ENCODE measurements around the gene CCL5. TPM values are rescaled to one million over a fixed set of nuclear protein-coding genes. Genes with fewer than 3 reads are reported as not detected.

CCL5 gene
- total and polyA plus RNA-seq, 2 experiments from 2014 or later = not detected

- no peak overlapping the region for H3K27ac Mint-ChIP-seq
- H3K4me1 Mint-ChIP-seq = no peaks in the 10 kb centered on the region
- Histone ChIP-seq H3K4me3 (no peak overlapping the region), H3K79me2 (replicated peaks; ENCODE audit: insufficient read depth) (no peaks in the 10 kb centered on the region), H4K20me1 (replicated peaks; ENCODE audit: insufficient read depth) (no peaks in the 10 kb centered on the region), H3K4me2 (no peak overlapping the region), H3F3A (replicated peaks; ENCODE audit: low read depth) (no peaks in the 10 kb centered on the region), H3K4me1 (ENCODE audit: insufficient read depth) (peaks cover 4% of the 10 kb centered on the region; the same call in 1 of the 2 replicates), H3K27ac (ENCODE audit: low read depth) (no peak overlapping the region), H3K36me3 (ENCODE audit: insufficient read depth) (no peaks in the 10 kb centered on the region), H3K9me2 (ENCODE audit: insufficient read depth) (no peaks in the 10 kb centered on the region), H3K27me3 (ENCODE audit: insufficient read depth) (no peaks in the 10 kb centered on the region), H2AFZ (no peak overlapping the region)
- DNase-seq (ENCODE audit: low spot score) = no peak
- no peak for ATAC-seq
- H3K9me3 Mint-ChIP-seq = no peaks in the 10 kb centered on the region
- no peak overlapping the region for H3K4me3 Mint-ChIP-seq
- TF ChIP-seq, protein P1, sequence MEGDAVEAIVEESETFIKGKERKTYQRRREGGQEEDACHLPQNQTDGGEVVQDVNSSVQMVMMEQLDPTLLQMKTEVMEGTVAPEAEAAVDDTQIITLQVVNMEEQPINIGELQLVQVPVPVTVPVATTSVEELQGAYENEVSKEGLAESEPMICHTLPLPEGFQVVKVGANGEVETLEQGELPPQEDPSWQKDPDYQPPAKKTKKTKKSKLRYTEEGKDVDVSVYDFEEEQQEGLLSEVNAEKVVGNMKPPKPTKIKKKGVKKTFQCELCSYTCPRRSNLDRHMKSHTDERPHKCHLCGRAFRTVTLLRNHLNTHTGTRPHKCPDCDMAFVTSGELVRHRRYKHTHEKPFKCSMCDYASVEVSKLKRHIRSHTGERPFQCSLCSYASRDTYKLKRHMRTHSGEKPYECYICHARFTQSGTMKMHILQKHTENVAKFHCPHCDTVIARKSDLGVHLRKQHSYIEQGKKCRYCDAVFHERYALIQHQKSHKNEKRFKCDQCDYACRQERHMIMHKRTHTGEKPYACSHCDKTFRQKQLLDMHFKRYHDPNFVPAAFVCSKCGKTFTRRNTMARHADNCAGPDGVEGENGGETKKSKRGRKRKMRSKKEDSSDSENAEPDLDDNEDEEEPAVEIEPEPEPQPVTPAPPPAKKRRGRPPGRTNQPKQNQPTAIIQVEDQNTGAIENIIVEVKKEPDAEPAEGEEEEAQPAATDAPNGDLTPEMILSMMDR (conservative IDR thresholded peaks at IDR 0.05; ENCODE audit: low read depth in 2 of 2) = no peak
- TF ChIP-seq CREB1 (CRISPR knock-in tag; IDR thresholded peaks at IDR 0.05; ENCODE audit: low read depth) = no peak
- H3K27me3 Mint-ChIP-seq (ENCODE audit: insufficient read depth, low read depth, poor library complexity) = peaks cover 2% of the 10 kb centered on the region
- no peaks in the 10 kb centered on the region for H3K36me3 Mint-ChIP-seq (ENCODE audit: low read depth)
Observed at GRCh38 chr17:35865412-35866340, 14.5 kb downstream of the CCL5 start.

DNA sequence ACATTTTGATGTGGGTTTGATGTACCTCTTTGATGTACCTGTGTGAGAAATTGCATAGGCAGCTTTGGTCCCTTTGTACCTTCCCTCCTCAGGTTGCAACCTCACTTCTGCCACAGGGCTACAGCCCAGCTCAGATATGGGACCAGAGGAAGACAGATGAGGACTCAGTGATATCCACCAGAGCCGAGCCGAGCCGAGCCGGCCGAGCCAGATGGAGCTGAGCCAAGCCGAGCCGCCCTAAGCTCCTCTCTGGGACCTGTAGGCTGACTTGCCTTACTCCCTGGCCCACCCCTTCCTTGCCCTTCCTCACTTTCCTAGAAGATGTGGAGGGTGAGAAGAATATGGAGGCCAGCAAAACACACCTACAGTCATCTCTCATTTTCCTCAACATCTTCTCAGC, 15.3 kb downstream of the CCL5 start:
- Histone ChIP-seq H3K27ac (ENCODE audit: low read depth) (no peak overlapping the region), H3K4me1 (ENCODE audit: insufficient read depth) (peaks cover 4% of the 10 kb centered on the region; the same call in 1 of the 2 replicates), H3F3A (replicated peaks; ENCODE audit: low read depth) (no peaks in the 10 kb centered on the region), H3K4me3 (no peak overlapping the region), H3K4me2 (no peak overlapping the region), H4K20me1 (replicated peaks; ENCODE audit: insufficient read depth) (no peaks in the 10 kb centered on the region), H2AFZ (no peak overlapping the region), H3K36me3 (ENCODE audit: insufficient read depth) (no peaks in the 10 kb centered on the region), H3K9me2 (ENCODE audit: insufficient read depth) (no peaks in the 10 kb centered on the region), H3K79me2 (replicated peaks; ENCODE audit: insufficient read depth) (no peaks in the 10 kb centered on the region), H3K27me3 (ENCODE audit: insufficient read depth) (no peaks in the 10 kb centered on the region)
- ATAC-seq (no peak), DNase-seq (ENCODE audit: low spot score) (no peak)
- Mint-ChIP-seq H3K9me3 (no peaks in the 10 kb centered on the region), H3K27ac (no peak overlapping the region), H3K27me3 (ENCODE audit: insufficient read depth, low read depth, poor library complexity) (peaks cover 2% of the 10 kb centered on the region), H3K36me3 (ENCODE audit: low read depth) (no peaks in the 10 kb centered on the region), H3K4me1 (no peaks in the 10 kb centered on the region), H3K4me3 (no peak overlapping the region)
- TF ChIP-seq EZH2 (IDR thresholded peaks at IDR 0.05; ENCODE audit: low read depth, unreplicated experiment) = no peak
- TF ChIP-seq NANOG (IDR thresholded peaks at IDR 0.05; ENCODE audit: borderline replicate concordance) = no peak
- no peak for TF ChIP-seq ZNF114 (CRISPR knock-in tag; IDR thresholded peaks at IDR 0.05)
- no peak for TF ChIP-seq POLR2AphosphoS5 (IDR thresholded peaks at IDR 0.05; ENCODE audit: low read depth)
- no peak for TF ChIP-seq ZNF331 (CRISPR knock-in tag; IDR thresholded peaks at IDR 0.05; ENCODE audit: low read depth)
- TF ChIP-seq, protein P2, sequence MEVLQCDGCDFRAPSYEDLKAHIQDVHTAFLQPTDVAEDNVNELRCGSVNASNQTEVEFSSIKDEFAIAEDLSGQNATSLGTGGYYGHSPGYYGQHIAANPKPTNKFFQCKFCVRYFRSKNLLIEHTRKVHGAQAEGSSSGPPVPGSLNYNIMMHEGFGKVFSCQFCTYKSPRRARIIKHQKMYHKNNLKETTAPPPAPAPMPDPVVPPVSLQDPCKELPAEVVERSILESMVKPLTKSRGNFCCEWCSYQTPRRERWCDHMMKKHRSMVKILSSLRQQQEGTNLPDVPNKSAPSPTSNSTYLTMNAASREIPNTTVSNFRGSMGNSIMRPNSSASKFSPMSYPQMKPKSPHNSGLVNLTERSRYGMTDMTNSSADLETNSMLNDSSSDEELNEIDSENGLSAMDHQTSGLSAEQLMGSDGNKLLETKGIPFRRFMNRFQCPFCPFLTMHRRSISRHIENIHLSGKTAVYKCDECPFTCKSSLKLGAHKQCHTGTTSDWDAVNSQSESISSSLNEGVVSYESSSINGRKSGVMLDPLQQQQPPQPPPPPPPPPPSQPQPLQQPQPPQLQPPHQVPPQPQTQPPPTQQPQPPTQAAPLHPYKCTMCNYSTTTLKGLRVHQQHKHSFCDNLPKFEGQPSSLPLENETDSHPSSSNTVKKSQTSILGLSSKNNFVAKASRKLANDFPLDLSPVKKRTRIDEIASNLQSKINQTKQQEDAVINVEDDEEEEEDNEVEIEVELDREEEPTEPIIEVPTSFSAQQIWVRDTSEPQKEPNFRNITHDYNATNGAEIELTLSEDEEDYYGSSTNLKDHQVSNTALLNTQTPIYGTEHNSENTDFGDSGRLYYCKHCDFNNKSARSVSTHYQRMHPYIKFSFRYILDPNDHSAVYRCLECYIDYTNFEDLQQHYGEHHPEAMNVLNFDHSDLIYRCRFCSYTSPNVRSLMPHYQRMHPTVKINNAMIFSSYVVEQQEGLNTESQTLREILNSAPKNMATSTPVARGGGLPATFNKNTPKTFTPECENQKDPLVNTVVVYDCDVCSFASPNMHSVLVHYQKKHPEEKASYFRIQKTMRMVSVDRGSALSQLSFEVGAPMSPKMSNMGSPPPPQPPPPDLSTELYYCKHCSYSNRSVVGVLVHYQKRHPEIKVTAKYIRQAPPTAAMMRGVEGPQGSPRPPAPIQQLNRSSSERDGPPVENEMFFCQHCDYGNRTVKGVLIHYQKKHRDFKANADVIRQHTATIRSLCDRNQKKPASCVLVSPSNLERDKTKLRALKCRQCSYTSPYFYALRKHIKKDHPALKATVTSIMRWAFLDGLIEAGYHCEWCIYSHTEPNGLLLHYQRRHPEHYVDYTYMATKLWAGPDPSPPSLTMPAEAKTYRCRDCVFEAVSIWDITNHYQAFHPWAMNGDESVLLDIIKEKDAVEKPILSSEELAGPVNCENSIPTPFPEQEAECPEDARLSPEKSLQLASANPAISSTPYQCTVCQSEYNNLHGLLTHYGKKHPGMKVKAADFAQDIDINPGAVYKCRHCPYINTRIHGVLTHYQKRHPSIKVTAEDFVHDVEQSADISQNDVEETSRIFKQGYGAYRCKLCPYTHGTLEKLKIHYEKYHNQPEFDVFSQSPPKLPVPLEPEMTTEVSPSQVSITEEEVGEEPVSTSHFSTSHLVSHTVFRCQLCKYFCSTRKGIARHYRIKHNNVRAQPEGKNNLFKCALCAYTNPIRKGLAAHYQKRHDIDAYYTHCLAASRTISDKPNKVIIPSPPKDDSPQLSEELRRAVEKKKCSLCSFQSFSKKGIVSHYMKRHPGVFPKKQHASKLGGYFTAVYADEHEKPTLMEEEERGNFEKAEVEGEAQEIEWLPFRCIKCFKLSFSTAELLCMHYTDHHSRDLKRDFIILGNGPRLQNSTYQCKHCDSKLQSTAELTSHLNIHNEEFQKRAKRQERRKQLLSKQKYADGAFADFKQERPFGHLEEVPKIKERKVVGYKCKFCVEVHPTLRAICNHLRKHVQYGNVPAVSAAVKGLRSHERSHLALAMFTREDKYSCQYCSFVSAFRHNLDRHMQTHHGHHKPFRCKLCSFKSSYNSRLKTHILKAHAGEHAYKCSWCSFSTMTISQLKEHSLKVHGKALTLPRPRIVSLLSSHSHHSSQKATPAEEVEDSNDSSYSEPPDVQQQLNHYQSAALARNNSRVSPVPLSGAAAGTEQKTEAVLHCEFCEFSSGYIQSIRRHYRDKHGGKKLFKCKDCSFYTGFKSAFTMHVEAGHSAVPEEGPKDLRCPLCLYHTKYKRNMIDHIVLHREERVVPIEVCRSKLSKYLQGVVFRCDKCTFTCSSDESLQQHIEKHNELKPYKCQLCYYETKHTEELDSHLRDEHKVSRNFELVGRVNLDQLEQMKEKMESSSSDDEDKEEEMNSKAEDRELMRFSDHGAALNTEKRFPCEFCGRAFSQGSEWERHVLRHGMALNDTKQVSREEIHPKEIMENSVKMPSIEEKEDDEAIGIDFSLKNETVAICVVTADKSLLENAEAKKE (CRISPR knock-in tag; IDR thresholded peaks at IDR 0.05) = no peak
- no peak for TF ChIP-seq CREB1 (CRISPR knock-in tag; IDR thresholded peaks at IDR 0.05; ENCODE audit: low read depth)
- TF ChIP-seq, protein P3, sequence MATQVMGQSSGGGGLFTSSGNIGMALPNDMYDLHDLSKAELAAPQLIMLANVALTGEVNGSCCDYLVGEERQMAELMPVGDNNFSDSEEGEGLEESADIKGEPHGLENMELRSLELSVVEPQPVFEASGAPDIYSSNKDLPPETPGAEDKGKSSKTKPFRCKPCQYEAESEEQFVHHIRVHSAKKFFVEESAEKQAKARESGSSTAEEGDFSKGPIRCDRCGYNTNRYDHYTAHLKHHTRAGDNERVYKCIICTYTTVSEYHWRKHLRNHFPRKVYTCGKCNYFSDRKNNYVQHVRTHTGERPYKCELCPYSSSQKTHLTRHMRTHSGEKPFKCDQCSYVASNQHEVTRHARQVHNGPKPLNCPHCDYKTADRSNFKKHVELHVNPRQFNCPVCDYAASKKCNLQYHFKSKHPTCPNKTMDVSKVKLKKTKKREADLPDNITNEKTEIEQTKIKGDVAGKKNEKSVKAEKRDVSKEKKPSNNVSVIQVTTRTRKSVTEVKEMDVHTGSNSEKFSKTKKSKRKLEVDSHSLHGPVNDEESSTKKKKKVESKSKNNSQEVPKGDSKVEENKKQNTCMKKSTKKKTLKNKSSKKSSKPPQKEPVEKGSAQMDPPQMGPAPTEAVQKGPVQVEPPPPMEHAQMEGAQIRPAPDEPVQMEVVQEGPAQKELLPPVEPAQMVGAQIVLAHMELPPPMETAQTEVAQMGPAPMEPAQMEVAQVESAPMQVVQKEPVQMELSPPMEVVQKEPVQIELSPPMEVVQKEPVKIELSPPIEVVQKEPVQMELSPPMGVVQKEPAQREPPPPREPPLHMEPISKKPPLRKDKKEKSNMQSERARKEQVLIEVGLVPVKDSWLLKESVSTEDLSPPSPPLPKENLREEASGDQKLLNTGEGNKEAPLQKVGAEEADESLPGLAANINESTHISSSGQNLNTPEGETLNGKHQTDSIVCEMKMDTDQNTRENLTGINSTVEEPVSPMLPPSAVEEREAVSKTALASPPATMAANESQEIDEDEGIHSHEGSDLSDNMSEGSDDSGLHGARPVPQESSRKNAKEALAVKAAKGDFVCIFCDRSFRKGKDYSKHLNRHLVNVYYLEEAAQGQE (IDR thresholded peaks at IDR 0.05; ENCODE audit: unreplicated experiment) = no peak

Measured in GM23338 (cell line).